ENCODE data around the gene GALNT16.

GRCh38 chr14:69366761-69367160 lies 106.8 kb downstream of the GALNT16 start:
- TF ChIP-seq POLR2AphosphoS5 (IDR thresholded peaks at IDR 0.05): no peak
- TF ChIP-seq, protein P1, sequence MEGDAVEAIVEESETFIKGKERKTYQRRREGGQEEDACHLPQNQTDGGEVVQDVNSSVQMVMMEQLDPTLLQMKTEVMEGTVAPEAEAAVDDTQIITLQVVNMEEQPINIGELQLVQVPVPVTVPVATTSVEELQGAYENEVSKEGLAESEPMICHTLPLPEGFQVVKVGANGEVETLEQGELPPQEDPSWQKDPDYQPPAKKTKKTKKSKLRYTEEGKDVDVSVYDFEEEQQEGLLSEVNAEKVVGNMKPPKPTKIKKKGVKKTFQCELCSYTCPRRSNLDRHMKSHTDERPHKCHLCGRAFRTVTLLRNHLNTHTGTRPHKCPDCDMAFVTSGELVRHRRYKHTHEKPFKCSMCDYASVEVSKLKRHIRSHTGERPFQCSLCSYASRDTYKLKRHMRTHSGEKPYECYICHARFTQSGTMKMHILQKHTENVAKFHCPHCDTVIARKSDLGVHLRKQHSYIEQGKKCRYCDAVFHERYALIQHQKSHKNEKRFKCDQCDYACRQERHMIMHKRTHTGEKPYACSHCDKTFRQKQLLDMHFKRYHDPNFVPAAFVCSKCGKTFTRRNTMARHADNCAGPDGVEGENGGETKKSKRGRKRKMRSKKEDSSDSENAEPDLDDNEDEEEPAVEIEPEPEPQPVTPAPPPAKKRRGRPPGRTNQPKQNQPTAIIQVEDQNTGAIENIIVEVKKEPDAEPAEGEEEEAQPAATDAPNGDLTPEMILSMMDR (IDR thresholded peaks at IDR 0.05): no peak

Data from esophagus muscularis mucosa (tissue), 3 donors.